Glomerular visceral epithelial cell (primary cell): ENCODE measurements around the gene GH1.

Source experiments
- DNase-seq: peaks from one replicate; pipeline ENCODE4 v3.0.0-alpha.2; 2016; ENCODE audit errors: extremely low spot score

GH1 gene

GRCh38 chr17:63944736-63945499 lies 26.3 kb upstream of the GH1 start:
- DNase-seq = no peak

DNA sequence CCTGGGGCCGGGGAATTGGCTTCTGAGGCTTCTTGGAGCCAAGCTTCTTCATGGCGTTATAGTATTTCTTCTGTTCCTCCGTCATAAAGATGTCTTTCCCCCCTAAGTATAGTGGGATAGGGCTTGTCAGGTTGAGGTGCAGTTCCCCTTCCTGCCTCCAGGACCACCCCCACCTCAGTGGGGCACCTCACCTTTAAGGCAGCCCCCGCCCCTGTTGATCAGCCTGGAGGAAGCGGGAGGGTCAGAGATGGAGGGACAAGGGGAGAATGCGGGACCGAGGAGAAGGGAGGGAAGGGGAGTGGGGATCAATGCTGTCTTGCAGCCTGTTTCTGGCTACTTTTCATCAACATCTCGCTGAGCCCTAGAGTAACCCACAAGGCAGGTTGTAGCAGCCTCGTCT lies 25.1 kb upstream of the GH1 start:
- DNase-seq = no peak

- no peak for DNase-seq
Measured at GRCh38 chr17:63942309-63942985, 23.8 kb upstream of the GH1 start.

DNA sequence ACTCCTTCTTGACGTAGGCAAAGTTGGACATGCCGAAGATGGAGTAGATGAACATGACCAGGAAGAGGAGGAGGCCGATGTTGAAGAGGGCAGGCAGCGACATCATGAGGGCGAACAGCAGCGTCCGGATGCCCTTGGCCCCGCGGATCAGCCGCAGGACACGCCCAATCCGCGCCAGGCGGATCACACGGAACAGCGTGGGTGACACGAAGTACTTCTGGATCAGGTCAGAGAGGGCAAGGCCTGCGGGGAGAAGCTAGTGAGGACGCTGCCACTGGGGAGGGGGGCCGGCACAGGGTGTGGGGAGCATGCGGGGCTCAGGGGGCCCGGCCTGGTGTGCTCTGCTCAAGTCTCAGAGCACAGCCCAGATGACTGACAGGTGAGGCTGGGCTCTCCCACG lies 23.1 kb upstream of the GH1 start:
- DNase-seq = no peak

GRCh38 chr17:63941162-63941561 lies 22.5 kb upstream of the GH1 start:
- no peak for DNase-seq

DNA sequence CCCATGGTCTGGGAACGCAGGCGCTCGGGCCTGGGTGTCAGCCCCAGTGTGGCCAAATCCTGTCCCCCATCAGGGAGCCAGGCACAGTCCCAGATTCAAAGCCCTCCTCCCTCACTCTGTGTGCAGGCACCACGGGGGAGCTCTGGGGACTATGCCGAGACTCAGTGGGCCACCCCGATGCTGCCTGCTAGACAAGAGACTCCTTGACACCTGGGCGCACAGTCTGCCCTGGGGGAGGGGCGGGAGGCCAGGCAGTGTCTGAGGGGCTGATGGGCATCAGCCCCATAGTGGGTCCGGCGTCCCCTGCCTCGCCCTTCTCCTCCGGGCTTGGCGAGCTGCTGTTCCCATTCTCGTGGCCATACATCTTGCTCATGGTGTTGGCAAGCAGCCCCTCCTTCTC lies 21.9 kb upstream of the GH1 start:
- no peak for DNase-seq

DNA sequence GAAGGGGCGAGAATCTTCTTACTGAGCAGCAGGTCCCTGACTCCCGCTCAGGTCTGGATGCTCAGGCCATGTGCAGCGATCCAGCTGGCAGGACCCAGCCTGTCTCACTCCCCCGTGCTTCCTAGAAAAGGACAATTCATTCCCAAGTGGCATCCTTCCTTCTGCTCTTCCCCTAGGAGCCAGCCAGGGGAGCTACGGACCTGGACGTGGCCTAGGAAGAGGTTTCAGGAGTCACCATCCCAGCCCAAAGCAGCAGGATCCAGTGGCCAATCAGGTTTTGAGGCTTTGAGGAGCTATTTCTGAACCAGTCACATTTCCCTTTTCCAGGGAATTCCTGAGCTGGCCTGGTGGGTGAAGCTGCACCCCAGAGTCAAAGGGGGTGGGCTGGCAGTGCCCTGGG lies 21.2 kb upstream of the GH1 start:
- no peak for DNase-seq

DNA sequence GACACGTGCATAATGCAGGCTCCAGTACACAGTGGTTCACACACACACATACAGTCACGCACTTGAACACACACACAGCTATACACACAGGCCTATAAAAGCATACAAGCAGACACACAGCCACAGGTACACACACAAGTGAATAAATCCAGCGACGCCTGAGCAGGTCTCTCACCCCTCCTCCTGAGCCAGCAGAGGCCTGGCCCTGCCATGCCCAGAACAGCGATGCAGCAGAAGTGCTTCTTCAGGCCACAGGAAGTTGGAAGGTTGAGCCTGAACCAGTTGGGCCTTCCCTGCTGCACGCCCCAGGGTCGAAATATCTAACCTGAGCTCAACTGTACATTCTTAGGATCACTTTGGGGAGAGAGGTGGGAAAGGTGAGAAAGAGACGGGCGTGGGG lies 20.8 kb upstream of the GH1 start:
- no peak for DNase-seq

GRCh38 chr17:63937920-63938319 lies 19.3 kb upstream of the GH1 start:
- DNase-seq = no peak

GRCh38 chr17:63937319-63937718 lies 18.7 kb upstream of the GH1 start:
- DNase-seq = no peak

DNA sequence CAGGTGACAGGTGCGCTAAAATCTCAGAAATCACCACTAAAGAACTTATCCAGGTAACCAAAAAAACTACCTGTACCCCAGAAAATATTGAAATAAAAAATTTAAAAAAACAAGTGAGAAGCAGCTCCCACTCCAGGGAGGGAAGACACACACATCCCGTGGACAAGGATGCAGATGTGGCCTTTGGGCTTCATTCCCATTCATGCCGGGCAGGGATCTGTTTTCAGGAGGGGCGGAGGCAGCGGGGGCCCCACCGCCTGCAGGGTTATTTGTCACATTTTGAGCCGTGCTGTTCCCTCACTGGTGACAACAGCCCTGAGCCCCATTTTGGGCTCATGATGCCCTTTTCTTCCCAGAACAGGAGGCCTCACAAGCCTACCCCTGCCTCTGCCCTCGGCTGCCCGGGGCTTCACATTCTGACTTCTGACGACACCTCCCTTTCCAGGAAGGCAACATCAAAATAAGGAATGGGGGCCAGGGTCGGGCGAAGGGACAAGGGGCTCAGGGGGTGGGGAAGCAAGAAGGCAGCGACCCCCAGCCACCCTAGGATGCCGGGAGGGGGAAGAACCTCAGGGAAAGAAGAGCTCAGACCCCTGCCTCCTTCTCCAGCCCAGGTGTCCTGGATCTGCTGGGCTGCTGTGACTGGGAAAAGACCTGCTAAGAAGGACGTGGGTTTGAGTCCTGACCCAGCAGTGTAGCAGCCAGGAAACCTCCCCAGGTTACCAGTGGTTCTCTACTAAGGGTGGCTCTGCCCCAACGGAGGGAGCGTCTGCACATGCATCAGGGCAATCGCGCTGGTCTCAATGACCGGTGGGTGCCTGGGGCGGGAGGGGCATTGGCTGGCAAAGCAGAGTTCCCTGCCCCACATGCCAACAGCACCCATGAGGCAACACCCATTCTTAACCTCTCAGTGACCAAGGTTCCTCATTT lies 15.8 kb upstream of the GH1 start:
- DNase-seq = no peak

GRCh38 chr17:63933598-63933997 lies 15.0 kb upstream of the GH1 start:
- DNase-seq = no peak

DNA sequence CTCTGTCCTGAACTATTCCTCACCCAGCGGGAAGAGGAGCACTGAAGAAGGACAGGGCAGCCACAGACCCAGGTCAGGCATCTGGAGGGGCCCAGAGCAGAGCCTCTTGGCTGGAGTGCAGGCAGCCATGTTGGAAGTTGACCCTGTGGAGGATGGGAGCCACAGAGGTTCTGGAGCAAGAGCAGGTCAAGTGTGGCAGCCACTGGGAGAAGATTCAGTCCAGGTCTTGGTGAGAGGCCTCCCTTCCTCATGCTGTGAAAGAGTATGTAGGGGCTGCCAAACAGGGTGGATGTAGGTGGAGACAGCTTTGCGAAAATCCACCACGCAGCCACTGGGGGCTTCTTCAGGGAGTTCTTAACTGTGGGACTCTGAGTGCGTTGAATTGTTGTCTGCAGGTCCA lies 14.1 kb upstream of the GH1 start:
- no peak for DNase-seq

GRCh38 chr17:63931981-63932561 lies 13.4 kb upstream of the GH1 start, which contains the start of gene CD79B:
TSS of gene CD79B (minus strand) at chr17:63932331. CDS start at chr17:63932261, 70 bp downstream.
- no peak for DNase-seq

GRCh38 chr17:63930951-63931575 lies 12.4 kb upstream of the GH1 start:
- no peak for DNase-seq

DNA sequence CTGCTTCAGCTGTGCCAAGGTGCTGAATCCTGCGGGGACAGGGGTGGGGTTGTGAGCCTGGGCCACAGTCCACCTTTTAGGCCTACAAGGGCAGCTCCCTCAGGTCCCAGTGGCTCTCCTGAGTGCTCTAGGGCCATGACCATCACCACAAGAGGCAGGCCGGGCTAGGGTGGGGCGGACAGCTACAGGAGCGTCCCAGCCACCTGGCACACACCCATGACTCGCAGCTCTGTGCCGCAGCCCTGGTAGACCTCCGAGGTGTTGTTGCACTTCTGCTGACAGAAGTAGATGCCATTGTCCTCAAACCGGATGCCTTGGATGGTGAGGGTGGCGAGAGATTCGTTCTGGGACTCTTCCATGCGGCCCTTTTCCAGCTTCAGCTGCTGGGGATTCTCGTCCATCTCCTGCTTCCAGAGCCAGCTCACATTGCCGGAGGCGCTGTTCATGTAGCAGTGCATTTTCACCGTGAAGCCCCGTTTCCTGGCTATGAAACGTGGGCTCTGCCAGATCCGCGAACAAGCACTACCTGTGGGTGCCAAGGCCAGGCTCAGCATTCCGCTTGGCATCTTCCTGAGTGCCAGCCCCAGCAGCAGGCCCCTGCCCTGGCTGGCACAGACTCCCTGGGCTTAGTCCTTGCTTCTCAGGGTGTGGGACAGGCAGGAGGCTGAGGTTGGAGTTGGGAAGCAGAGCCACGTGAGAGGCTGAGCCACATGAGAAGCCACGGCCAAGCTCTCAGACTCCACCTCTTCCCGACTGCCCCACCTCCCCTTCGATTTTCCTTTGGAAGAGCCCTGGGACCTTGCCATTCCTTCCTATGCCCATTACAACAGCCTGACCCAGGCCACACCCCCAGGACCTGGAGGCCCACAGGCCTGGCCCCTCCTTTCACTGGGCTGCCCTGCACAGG lies 11.5 kb upstream of the GH1 start:
- DNase-seq = no peak

- no peak for DNase-seq
Measured at GRCh38 chr17:63928966-63929695, 10.5 kb upstream of the GH1 start.

DNA sequence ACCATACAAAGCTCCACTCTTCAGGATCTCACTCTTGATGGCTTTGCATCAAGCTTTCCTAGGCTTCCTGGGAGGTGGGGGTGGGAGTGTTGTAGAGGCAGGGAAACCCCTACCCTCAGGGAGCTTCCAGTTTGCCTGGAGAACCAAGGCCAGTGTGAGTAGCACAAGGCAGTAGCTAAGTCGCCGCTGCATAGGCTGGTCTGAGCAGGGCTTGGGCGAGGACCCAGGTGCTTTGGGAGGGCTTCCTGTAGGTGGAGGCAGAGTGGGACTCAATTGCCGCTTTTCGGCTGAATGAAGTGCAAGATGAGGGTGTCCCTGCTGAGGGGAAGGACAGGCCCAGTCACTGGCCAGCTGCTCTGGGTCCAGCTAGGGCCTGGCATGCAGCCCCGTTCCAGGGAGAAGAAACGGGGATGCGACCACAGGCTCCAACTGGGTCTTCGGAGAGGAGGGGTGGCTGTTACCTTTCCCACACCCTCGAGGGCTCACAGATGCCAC lies 9.6 kb upstream of the GH1 start:
- no peak for DNase-seq

GRCh38 chr17:63927464-63928171 lies 9.0 kb upstream of the GH1 start:
- no peak for DNase-seq
